Muscle layer of duodenum (tissue), 2 donors: ENCODE data around the gene ABCA12.

Experiments used
- H3K27ac ChIP-seq: one replicate; pipeline ENCODE4 v1.7.0; 2013; ENCODE audit warnings: mild to moderate bottlenecking, low read length
- H3K27me3 ChIP-seq: one replicate; pipeline ENCODE4 v1.7.0; 2013; ENCODE audit warnings: low read depth, mild to moderate bottlenecking, control low read depth, low read length
- H3K36me3 ChIP-seq, 2 donors: one replicate each; pipeline ENCODE4 v1.7.0; 2013; ENCODE audit warnings: low read length in 2 of 2, control low read depth in 1 of 2, mild to moderate bottlenecking in 1 of 2; ENCODE audit not compliant: insufficient read depth in 2 of 2, control insufficient read depth in 1 of 2
- H3K4me1 ChIP-seq, 2 donors: one replicate each; pipeline ENCODE4 v1.7.0; 2013; ENCODE audit warnings: low read length in 2 of 2, mild to moderate bottlenecking in 2 of 2, control low read depth in 1 of 2, moderate library complexity in 1 of 2; ENCODE audit not compliant: insufficient read depth in 2 of 2, control insufficient read depth in 1 of 2
- H3K4me3 ChIP-seq, 2 donors: one replicate each; pipeline ENCODE4 v1.7.0; 2013; ENCODE audit warnings: low read length in 2 of 2, low read depth in 1 of 2, mild to moderate bottlenecking in 1 of 2
- H3K9me3 ChIP-seq, 2 donors: one replicate each; pipeline ENCODE4 v1.7.0; 2013; ENCODE audit warnings: low read length in 2 of 2, control low read depth in 1 of 2, mild to moderate bottlenecking in 1 of 2; ENCODE audit not compliant: control insufficient read depth in 1 of 2
- donor health status: healthy.

Gene ABCA12

DNA sequence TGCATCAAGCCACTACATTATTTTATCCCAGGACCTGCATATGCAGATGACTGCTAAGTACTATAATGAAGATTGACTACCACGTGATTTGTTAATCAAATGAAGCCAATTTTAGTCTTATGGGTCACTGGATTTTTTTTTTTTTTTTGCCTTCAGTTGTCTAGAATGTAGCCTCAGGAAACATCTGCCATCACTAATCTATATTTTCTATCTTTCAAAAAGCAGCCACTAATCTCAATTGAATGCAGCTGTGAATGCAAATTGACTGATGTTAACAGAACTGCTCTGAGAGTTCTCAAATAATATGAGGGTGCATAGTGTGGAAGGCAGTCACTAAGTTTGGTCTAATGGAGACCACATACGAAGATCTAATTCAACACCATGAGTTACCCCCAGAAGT, 106.3 kb downstream of the ABCA12 start:
- Histone ChIP-seq H3K27me3 (no peaks in the 10 kb centered on the region), H3K36me3 (no peaks in the 10 kb centered on the region), H3K4me3 (no peak overlapping the region), H3K9me3 (no peaks in the 10 kb centered on the region), H3K27ac (no peak overlapping the region), H3K4me1 (no peaks in the 10 kb centered on the region)

DNA sequence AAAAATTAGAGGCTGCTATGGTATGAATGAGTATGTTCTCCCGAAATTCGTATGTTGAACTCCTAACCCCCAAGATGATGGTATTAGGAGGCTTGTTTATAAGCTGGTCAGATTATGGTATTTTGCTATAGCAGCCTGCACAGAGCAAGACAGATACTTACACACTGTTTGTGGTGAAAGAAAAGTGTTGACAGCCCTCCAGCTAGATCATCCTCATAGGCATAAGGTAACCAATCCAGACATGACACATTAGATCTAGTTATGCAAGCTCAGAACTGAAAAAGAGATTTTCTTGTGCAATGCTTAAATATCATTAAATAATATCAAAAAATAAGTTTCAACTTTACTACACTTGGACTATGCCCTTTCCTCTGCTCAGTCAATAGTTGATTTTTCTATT, 107.1 kb downstream of the ABCA12 start:
- H3K36me3 ChIP-seq = no peaks in the 10 kb centered on the region
- H3K4me1 ChIP-seq = no peaks in the 10 kb centered on the region
- no peaks in the 10 kb centered on the region for H3K9me3 ChIP-seq
- no peak overlapping the region for H3K4me3 ChIP-seq
- no peaks in the 10 kb centered on the region for H3K27me3 ChIP-seq
- no peak overlapping the region for H3K27ac ChIP-seq

DNA sequence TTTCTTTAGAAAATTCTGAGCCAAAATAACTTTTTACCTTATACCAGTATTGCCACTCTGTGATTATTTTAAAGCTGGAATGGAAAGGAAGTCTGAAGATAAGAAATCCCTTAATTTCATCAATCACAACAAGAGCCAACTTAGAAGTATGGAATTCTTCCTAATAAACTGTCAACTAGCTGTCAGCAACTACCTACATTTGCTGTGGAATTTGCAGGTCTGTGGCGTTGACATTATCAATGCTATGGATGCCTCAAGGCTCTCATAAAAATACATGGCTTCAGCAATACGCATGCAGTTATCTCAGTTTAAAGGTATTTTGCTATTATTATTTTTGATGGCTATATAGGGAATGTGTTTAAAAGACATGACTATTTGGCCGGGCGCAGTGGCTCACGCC, 108.5 kb downstream of the ABCA12 start:
- Histone ChIP-seq H3K9me3 (no peaks in the 10 kb centered on the region), H3K27ac (no peak overlapping the region), H3K27me3 (no peaks in the 10 kb centered on the region), H3K4me3 (no peak overlapping the region), H3K4me1 (no peaks in the 10 kb centered on the region), H3K36me3 (no peaks in the 10 kb centered on the region)

DNA sequence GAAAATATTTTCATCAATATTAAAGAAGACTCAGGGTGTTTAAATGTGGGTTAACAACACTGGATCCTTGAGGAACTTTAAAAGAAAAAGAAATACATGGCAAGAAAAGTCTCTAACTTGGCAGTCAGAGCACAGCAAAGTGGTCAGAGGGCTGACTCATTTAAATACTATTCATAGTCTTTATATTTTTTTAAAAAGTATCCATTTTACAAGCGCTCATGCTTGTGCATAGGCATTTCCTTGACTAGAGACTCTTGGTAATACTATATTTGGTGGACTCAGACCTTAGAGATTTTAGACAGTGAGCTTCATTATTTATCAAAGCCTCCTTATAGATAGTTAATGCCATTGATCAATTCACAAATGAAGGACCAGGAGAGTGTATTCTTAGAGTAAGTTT, 110.2 kb downstream of the ABCA12 start:
- Histone ChIP-seq H3K4me3 (no peak overlapping the region), H3K27me3 (no peaks in the 10 kb centered on the region), H3K4me1 (no peaks in the 10 kb centered on the region), H3K9me3 (no peaks in the 10 kb centered on the region), H3K27ac (no peak overlapping the region), H3K36me3 (no peaks in the 10 kb centered on the region)

DNA sequence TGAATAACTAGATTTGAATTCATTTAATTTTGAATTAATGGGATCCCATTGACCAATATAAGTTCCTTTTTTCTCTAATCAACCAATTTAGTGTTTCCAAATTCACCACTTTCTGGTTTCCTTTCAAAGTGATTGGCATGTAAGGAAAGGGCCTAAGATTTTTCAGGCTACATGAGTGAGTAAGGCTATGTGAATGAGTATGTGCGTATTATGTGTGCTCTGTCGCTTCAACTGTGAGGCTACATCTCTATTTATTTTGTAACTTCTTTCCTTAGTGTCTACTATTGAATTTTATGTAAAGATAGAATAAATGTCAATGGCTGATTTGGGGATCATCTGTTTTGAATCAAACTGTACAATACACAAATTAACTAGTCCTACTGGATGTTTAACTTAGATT, 110.6 kb downstream of the ABCA12 start:
- no peak overlapping the region for H3K4me3 ChIP-seq
- no peaks in the 10 kb centered on the region for H3K4me1 ChIP-seq
- H3K9me3 ChIP-seq = no peaks in the 10 kb centered on the region
- no peak overlapping the region for H3K27ac ChIP-seq
- no peaks in the 10 kb centered on the region for H3K36me3 ChIP-seq
- H3K27me3 ChIP-seq = no peaks in the 10 kb centered on the region

DNA sequence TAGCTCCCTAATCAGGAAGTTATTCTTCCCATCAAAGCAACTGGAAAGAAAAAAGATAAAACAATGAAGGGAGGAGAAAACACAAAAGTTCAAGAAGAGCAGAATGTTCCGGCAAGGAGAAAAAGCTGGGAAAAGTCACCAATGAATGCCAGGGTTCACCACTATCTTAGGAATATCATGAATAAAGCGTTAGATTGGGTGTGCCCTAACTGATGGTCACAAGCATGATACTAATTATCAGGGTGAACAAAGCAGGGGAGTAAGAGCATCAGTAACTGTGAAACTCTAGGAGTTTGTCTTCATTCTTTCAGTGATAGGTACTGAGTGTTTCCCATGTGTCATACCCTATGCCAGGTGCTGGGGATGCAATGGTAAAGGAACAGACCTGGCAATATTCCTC, 115.5 kb downstream of the ABCA12 start:
- H3K27me3 ChIP-seq = no peaks in the 10 kb centered on the region
- H3K4me3 ChIP-seq = no peak overlapping the region
- H3K4me1 ChIP-seq = no peaks in the 10 kb centered on the region
- no peaks in the 10 kb centered on the region for H3K9me3 ChIP-seq
- no peaks in the 10 kb centered on the region for H3K36me3 ChIP-seq
- no peak overlapping the region for H3K27ac ChIP-seq

DNA sequence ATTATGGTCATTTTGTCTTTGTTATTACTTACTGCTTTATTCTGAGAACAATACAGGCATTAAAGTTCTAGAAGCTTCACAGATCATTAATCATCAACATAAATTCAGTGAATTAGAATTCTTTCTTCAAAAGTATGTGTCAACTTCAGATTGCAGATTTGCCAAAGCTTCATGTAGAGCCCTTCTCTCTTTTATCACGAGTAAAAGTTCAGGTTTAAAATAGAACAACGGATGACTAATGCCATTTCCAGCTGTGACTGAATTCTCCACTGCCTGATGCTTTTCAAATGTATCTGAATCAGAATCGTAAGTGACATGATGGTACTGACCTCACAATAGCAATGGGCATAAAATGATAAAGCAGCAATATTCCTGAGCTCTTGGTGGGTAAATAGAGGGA, 116.0 kb downstream of the ABCA12 start:
- Histone ChIP-seq H3K36me3 (no peaks in the 10 kb centered on the region), H3K4me1 (no peaks in the 10 kb centered on the region), H3K27me3 (no peaks in the 10 kb centered on the region), H3K9me3 (no peaks in the 10 kb centered on the region), H3K27ac (no peak overlapping the region), H3K4me3 (no peak overlapping the region)

DNA sequence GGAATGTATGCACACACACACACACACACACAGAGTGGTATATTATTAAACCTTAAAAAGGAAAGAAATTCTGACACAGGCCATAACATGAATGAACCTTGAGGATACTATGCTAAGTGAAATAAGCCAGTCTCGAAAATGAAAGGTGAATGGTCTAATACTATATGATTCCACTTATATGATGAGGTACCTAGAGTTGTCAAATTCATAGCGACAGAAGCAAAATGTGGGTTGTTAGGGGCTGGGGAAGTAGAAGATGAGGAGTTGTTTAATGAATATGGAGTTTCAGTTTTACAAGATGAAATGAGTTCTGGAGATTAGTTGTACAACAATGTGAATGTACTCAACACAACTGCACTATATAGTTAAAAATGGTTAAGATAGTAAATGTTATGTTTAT, 118.1 kb downstream of the ABCA12 start:
- H3K4me3 ChIP-seq = no peak overlapping the region
- H3K4me1 ChIP-seq = no peaks in the 10 kb centered on the region
- H3K36me3 ChIP-seq = no peaks in the 10 kb centered on the region
- no peak overlapping the region for H3K27ac ChIP-seq
- no peaks in the 10 kb centered on the region for H3K27me3 ChIP-seq
- H3K9me3 ChIP-seq = no peaks in the 10 kb centered on the region

DNA sequence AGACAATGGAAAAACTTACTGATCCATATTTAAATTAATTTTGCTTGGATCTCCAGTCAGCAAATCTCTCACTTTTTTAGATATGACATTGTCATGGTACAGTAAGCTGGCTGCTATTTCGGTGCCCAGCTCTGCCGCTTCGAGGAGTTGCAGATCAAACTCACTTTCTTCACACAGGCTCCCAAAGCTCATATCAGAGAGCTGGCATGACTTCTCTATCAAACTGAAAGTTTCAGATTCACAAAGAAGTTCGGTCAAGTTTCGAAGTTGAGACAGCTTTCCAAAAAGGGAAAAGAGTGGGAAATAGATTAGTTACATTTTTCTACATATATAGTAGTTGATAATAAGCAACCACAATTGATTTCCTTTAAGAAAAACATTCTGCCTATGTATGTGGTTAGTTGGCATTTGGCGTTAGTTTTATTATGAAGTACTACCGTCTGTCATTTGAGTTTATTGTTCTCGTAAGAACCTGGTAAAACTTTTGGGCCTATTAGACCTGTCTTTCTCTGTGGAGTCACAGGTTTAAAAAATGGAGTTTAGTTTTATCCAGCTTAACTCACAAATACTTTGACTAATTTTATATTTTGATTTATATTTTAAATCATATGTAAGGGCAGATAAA, 118.8 kb downstream of the ABCA12 start:
- H3K4me1 ChIP-seq = no peaks in the 10 kb centered on the region
- H3K4me3 ChIP-seq = no peak overlapping the region
- no peak overlapping the region for H3K27ac ChIP-seq

DNA sequence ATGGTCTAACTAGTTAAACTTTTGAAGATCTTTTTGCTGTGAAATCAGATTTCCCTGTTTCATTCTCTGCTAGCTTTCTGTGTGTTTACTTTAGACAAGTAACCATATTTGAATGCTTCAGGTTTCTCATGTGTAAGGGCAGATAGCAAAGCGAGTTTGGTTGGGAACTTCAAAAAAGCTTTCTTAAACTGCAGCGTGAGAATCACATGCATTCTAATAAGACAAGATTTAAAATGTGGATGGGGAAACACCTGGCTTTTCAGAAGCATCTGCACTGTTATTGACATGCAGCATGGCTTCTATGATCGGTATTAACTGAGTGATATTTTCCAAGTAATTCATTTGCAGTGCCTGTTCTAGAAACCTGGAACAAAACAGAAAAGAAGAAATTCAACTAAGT, 119.3 kb downstream of the ABCA12 start:
- Histone ChIP-seq H3K27me3 (no peaks in the 10 kb centered on the region), H3K36me3 (no peaks in the 10 kb centered on the region), H3K27ac (no peak overlapping the region), H3K9me3 (no peaks in the 10 kb centered on the region), H3K4me1 (no peaks in the 10 kb centered on the region), H3K4me3 (no peak overlapping the region)

More for the DNA sequence above, 118.8 kb downstream of the ABCA12 start:
- H3K27me3 ChIP-seq = no peaks in the 10 kb centered on the region
- no peaks in the 10 kb centered on the region for H3K9me3 ChIP-seq
- no peaks in the 10 kb centered on the region for H3K36me3 ChIP-seq

DNA sequence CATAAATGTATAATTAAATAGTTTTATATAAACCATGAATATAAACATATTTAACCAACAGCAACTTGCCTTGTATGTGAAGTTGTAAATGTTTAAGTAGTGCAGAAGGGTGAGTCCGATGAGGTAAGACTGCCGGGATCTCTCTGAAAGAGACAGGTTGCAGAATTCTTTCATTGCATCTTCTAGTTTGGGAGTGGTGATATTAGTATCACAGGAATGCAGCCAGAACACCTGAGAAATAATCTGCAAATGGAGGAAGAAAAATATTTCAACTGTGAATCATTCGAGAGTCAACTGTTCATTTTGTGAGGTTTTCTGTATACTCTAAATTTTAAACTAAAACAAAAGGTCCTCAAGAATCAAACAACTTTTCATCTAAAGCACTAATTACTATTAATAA, 123.0 kb downstream of the ABCA12 start:
- Histone ChIP-seq H3K4me3 (no peak overlapping the region), H3K4me1 (no peaks in the 10 kb centered on the region), H3K9me3 (no peaks in the 10 kb centered on the region), H3K27me3 (no peaks in the 10 kb centered on the region), H3K36me3 (no peaks in the 10 kb centered on the region), H3K27ac (no peak overlapping the region)

DNA sequence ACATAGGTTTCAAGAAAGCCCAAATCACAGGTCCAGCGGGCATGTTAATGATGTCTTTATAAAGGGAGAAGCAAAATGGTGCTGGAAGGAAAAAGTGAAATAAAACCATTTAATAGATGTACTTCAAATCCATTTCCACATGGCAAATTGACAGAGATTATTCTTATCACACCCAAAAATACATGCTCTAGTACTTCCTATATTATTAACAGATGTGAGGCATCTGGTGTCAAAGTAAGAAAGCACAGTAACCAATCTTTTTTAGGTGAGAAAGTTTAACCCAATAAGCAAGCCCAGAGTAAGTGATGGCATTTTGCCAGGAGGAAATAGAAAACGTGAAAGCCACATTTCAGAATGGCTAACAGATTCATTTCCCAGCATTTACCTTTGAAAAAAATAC, 128.0 kb downstream of the ABCA12 start:
- Histone ChIP-seq H3K4me1 (no peaks in the 10 kb centered on the region), H3K27ac (no peak overlapping the region), H3K9me3 (no peaks in the 10 kb centered on the region), H3K36me3 (no peaks in the 10 kb centered on the region), H3K4me3 (no peak overlapping the region), H3K27me3 (no peaks in the 10 kb centered on the region)
